ENCODE measurements around the gene OR2H2. TPM values are rescaled to one million over a fixed set of nuclear protein-coding genes. Genes with fewer than 3 reads are reported as not detected.

OR2H2 gene
- not detected for total RNA-seq

DNA sequence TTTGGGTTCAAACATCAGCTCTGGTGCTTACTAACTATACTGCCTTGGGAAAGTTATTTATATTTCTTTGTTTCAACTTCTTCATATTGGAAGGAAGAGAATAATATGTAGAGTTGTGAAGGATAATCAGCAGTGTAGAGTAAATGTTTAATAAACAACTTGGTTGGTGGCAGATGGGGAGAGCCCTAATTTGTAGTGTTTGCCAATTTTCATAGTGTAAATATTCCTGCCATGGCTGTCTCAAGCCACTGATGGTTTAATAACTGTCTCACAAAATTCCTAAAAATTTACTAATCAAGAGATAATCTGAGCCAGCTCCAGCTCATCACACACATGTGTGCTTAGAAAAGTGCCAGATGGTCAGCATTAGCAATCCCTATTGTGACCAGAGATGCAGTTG lies at the start of gene OR2H2:
Gene OR2H2 (plus strand): TSS at position 301 of the 400 bp plus-strand sequence. CDS start 2,824 bp downstream, outside the sequence.
- no peaks in the 10 kb centered on the region for H3K27me3 ChIP-seq
- H3K36me3 ChIP-seq, result no peaks in the 10 kb centered on the region
- H3K4me3 ChIP-seq, result no peak within 1 kb of the TSS
- TF ChIP-seq, protein P1, sequence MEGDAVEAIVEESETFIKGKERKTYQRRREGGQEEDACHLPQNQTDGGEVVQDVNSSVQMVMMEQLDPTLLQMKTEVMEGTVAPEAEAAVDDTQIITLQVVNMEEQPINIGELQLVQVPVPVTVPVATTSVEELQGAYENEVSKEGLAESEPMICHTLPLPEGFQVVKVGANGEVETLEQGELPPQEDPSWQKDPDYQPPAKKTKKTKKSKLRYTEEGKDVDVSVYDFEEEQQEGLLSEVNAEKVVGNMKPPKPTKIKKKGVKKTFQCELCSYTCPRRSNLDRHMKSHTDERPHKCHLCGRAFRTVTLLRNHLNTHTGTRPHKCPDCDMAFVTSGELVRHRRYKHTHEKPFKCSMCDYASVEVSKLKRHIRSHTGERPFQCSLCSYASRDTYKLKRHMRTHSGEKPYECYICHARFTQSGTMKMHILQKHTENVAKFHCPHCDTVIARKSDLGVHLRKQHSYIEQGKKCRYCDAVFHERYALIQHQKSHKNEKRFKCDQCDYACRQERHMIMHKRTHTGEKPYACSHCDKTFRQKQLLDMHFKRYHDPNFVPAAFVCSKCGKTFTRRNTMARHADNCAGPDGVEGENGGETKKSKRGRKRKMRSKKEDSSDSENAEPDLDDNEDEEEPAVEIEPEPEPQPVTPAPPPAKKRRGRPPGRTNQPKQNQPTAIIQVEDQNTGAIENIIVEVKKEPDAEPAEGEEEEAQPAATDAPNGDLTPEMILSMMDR (IDR thresholded peaks at IDR 0.05), result no peak
- no peaks in the 10 kb centered on the region for H3K4me1 ChIP-seq
- no peak within 1 kb of the TSS for H3K27ac ChIP-seq
- H3K9me3 ChIP-seq, result no peaks in the 10 kb centered on the region
- no peak for DNase-seq (ENCODE audit: low spot score in 2 of 2)

DNA sequence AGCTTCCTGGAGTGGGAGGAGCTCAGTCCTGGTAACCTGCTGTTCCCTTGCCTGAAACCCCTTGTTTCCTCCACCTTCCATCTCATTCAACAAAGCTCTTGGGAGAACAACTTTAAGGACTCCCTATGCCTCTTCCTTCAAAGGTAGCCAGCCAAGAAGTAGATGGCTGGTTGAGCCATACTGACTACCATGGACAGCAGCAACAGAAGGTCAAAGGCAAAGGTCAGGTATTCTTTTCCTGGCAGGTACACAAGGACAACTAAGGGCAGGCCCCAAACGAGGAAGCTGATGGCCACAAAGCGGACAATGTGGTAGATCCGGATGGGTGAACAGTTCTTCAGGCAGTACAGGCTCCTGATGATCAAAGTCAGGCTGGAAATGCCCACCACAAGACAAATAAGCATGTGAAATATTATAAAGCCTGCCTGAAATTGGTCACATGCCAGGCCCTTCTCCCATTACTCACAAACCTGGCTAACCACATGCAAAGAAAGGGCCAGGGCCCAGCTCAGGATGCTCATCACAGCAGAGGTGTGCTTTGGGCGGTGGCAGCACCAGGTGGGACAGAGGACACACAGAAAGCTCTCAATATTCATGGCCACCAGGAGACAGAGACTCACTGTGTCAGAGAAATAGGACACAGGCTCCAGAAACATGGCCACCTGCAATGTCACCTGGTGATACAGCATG lies 47.1 kb upstream of the OR2H2 start:
- H3K36me3 ChIP-seq, result no peaks in the 10 kb centered on the region
- no peaks in the 10 kb centered on the region for H3K9me3 ChIP-seq
- no peak for DNase-seq (ENCODE audit: low spot score in 2 of 2)
- H3K27ac ChIP-seq, result no peak overlapping the region
- TF ChIP-seq, protein P1 (IDR thresholded peaks at IDR 0.05), result no peak
- TF ChIP-seq POLR2A (IDR thresholded peaks at IDR 0.05) (no peak), EP300 (IDR thresholded peaks at IDR 0.05) (no peak)
- H3K4me1 ChIP-seq, result no peaks in the 10 kb centered on the region
- no peak overlapping the region for H3K4me3 ChIP-seq
- 66 to 74% methylated on average over 4 of the region's 4 CpGs for WGBS, 2 donors
- no peaks in the 10 kb centered on the region for H3K27me3 ChIP-seq

DNA sequence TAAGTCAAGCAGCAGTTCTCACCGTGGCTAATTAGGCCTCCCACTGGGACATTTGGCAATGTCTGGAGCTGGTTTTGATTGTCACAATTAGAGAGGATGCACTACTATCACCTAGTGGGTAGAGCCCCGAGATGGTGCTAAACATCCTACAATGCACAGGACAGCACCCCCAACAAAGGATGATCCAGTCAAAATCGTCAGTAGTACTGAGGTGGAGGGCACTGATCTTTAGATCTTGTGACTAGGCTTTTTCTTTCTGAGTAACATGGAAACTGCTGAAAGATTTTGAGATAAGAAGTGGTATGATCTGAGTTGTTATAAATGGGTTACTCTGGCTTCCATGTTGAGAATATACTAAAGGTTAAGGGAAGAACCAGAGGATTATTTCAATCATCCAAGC lies 37.3 kb upstream of the OR2H2 start:
- TF ChIP-seq EP300 (IDR thresholded peaks at IDR 0.05), result no peak
- TF ChIP-seq POLR2A (IDR thresholded peaks at IDR 0.05), result no peak
- TF ChIP-seq, protein P1 (IDR thresholded peaks at IDR 0.05), result no peak
- Histone ChIP-seq H3K4me1 (no peaks in the 10 kb centered on the region), H3K9me3 (peaks cover 0 to 4% (median 0%) of the 10 kb centered on the region in 4 donors), H3K4me3 (no peak overlapping the region), H3K36me3 (no peaks in the 10 kb centered on the region), H3K27me3 (no peaks in the 10 kb centered on the region), H3K27ac (no peak overlapping the region)
- WGBS, 2 donors, result 35 to 43% methylated on average over 3 of the region's 3 CpGs
- DNase-seq (ENCODE audit: low spot score in 2 of 2), result no peak

DNA sequence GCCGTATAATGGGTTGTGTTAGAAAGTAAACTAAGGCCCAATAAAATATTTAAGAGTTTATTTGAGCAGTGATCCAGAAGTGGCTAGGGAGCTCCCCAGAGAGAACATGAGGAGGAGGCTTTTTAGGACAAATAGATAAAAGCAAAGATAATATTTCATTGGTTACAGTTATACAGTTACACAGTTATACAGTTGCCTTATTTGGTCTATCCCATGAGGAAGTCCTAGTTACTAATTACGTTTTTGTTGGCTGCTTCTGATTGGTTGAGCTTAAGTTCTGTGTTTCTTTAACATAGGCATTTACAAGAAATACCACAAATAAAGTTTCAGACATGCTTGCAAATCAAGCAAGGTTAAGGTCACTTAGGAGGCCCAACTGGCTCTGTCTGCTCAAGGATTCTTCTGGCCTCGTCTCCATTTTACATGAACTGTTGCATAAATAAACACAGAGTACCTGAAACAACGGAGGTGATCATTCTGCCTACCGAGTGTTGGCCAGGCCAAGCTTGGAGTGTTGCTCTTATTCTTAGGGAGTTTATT lies 32.3 kb upstream of the OR2H2 start:
- Histone ChIP-seq H3K9me3 (no peaks in the 10 kb centered on the region), H3K4me1 (peaks cover 0 to 16% (median 8%) of the 10 kb centered on the region in 4 donors), H3K36me3 (no peaks in the 10 kb centered on the region), H3K4me3 (peak overlapping the region in 2 of 4 donors; percentile 42 to 50), H3K27ac (no peak overlapping the region), H3K27me3 (peaks cover 0 to 45% of the 10 kb centered on the region in 2 donors)
- TF ChIP-seq POLR2A (IDR thresholded peaks at IDR 0.05), result no peak
- TF ChIP-seq, protein P1 (IDR thresholded peaks at IDR 0.05), result no peak
- TF ChIP-seq EP300 (IDR thresholded peaks at IDR 0.05), result no peak
- DNase-seq (ENCODE audit: low spot score in 2 of 2), result peak in 1 of 2 donors; percentile 32
- WGBS, 2 donors, result 38 to 47% methylated on average over 5 of the region's 5 CpGs

DNA sequence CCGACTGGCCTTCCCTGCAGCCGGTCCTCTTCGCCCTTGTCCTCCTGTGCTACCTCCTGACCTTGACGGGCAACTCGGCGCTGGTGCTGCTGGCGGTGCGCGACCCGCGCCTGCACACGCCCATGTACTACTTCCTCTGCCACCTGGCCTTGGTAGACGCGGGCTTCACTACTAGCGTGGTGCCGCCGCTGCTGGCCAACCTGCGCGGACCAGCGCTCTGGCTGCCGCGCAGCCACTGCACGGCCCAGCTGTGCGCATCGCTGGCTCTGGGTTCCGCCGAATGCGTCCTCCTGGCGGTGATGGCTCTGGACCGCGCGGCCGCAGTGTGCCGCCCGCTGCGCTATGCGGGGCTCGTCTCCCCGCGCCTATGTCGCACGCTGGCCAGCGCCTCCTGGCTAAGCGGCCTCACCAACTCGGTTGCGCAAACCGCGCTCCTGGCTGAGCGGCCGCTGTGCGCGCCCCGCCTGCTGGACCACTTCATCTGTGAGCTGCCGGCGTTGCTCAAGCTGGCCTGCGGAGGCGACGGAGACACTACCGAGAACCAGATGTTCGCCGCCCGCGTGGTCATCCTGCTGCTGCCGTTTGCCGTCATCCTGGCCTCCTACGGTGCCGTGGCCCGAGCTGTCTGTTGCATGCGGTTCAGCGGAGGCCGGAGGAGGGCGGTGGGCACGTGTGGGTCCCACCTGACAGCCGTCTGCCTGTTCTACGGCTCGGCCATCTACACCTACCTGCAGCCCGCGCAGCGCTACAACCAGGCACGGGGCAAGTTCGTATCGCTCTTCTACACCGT lies 31.5 kb upstream of the OR2H2 start:
- Histone ChIP-seq H3K27me3 (peaks cover 0 to 51% of the 10 kb centered on the region in 2 donors), H3K27ac (no peak overlapping the region), H3K4me1 (peaks cover 0 to 16% (median 8%) of the 10 kb centered on the region in 4 donors), H3K9me3 (no peaks in the 10 kb centered on the region), H3K36me3 (no peaks in the 10 kb centered on the region), H3K4me3 (peak overlapping the region; percentile 8 to 50 (median 28))
- peak in 1 of 2 donors; percentile 17 for DNase-seq (ENCODE audit: low spot score in 2 of 2)
- TF ChIP-seq POLR2A (IDR thresholded peaks at IDR 0.05) (no peak), EP300 (IDR thresholded peaks at IDR 0.05) (no peak)
- TF ChIP-seq, protein P1 (IDR thresholded peaks at IDR 0.05), result no peak
- WGBS, 2 donors, result 5 to 6% methylated on average over 21 to 71 of the region's 83 CpGs

Measured in tibial nerve (tissue), 4 donors.